Hematopoietic multipotent progenitor cell treated with erythropoietin and hydrocortisone succinate and interleukin-3 and kit ligand, for 17 days (in vitro differentiated cells): ENCODE results near the gene LRRC26.

ENCODE experiments used
- DNase-seq: peaks from one replicate; pipeline ENCODE4 v3.0.0-alpha.2; 2015; ENCODE audit warnings: low spot score

Gene LRRC26

DNA sequence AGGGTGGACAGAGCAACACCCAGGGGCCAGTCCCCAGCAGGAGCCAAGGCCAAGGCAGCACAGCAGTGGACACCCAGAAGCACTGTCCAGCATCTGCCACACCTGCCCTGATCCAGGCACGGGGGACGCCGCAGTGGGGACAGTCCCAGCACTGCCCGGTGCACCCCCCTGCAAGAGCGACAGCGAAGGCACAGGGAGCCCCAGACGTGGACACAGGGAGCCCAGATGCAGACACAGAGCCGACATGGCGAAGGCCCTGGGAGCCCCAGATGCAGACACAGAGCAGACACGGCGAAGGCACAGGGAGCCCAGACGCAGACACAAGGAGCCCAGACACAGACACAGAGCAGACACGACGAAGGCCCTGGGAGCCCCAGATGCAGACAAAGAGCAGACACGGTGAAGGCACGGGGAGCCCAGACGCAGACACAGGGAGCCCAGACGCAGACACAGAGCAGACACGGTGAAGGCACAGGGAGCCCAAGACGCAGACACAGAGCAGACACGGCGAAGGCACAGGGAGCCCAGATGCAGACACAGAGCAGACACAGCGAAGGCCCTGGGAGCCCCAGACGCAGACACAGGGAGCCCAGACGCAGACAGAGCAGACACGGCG, 14.2 kb upstream of the LRRC26 start:
- DNase-seq, result no peak

DNA sequence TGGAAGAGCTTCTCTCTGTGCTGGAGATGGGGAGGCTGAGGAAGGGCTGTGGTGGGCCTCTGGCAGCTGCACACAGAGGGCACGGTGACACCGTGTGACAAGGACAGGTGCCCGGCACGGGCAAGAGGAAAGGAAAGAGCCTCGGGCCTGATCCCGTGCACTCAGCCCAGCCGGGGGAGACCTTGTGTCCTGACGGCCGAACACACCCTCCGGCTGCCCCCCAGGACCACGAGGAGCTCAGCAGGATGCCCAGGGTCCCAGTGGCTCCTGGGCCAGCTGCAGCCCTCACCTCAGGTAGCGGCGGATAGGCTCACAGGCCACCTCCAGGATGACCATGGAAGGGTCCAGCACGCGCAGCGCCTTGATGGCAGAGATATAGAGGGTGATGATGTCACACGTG, 13.0 kb upstream of the LRRC26 start:
- DNase-seq, result no peak

DNA sequence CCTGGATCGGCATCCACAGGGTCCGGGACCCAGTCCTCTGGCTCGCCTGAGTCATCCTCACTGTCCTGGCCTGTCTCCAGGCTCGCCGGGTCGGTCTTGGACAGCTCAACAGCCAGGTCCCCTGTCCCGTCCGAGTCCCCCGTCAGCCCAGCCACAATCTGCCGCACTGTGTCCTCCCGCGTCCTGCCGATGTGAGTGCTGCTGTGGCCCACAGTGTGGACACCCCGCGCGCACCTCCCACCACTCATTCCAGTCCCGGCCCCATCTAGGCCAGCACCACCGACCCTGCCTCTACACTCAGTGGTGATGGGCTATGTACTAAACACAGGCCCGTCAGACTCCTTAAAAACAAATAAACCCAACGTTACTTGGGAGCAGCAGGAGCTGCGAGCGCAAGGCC, 11.8 kb upstream of the LRRC26 start:
- no peak for DNase-seq

DNA sequence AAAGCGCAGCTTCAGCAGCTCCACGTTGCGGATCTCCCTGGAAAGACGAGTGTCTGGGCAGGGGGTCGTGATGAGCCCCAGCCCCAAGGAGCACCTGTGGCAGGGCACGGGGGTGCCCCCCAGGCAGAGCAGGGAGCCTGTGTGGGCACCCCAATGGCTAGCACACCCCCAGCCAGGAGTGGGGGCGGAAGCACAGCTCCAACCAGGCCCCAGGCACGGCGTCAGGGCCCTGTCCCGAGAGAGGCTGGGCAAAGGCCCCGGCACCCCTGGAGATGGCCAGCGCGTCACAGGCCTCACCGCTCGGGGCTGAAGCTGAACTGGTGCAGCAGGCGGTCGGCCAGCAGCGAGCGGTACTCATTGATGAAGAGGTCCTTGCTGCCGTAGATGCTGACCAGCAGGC, 10.6 kb upstream of the LRRC26 start:
- no peak for DNase-seq

DNA sequence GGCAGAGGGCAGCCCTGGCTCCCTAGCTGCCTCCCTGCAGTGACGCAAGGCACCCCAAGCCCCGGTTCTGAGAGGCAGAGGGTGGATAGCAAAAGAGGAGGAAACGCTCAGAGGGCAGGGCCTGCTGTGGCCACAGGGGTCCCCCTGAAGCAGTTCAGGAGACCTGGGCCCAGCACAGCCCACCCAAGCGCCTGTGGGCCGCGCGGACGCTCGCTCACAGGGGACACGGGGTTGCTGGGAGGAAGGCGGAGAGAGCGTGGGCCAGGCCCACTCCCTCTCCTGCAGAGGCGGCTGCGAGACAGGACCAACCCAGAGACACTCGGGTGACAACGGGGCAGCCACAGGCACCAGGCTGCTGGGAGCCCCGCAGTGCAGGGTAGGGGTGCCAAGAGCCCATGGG, 9.9 kb upstream of the LRRC26 start:
- no peak for DNase-seq

DNA sequence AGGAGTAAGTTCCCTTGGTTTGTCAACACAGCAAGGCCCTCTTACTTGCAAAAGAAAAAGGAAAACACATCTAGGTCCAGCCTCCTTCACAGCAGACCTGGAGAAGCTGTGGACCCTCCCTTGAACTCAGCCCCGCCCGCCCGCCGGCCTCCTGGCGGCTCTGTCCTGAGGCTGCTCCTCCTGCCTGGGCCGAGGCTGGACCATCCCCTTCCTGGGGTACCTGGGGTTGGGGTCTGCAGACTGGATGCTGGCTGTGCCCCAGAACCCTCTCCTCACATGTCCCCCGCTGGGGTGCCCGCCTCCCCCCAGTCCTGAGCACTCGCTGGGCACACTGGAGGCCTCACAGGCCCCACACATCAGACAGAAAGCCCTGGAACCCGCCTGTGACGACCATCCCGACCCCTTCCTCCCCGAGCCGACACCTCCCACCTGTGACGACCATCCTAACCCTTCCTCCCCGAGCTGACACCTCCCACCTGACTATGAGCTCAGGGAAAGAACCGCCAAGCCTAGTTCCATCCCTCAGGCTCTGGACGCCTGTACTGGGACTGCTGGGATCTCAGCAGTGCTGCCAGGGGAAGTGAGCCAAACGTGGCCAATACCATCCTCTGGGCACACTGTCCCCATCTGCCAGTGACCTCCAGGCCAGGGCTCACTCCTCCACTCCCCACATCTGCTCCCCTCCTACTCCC, 9.2 kb upstream of the LRRC26 start:
- no peak for DNase-seq

DNA sequence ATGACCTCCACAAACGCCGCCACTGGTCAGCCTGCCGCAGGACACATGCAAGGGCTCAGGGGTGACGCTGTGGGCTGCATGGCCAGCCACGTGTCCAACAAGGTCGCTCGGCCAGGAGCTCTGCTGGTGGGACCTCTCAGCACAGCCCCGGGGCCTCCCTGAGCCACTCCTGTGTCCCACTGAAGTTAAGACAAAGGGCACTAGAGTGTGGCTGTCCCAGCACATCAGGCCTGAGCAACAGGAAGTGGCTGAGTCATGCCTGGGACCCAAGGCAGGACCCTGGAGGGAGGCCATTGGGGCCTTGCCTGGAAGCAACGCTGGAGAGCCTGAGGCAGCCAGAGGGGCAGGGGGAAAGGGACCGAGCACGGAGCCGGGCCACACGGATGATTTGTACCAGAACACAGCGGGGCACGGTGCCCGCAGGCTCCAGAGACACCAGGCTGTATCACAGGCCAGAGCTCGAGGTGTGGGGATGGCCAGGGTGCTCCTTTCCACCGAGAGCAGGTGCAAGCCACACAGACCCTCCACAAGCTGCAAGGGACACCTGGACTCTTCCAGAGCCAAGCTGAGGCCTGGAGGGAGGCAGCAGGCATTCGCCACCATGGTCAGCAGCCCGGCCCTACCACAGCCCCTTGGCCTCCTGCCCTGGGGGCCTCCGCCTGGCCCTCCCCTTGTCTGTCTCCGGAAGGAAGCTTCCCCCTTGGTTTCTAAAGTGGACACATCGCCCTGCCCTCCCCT, 8.5 kb upstream of the LRRC26 start:
- DNase-seq, result no peak

DNA sequence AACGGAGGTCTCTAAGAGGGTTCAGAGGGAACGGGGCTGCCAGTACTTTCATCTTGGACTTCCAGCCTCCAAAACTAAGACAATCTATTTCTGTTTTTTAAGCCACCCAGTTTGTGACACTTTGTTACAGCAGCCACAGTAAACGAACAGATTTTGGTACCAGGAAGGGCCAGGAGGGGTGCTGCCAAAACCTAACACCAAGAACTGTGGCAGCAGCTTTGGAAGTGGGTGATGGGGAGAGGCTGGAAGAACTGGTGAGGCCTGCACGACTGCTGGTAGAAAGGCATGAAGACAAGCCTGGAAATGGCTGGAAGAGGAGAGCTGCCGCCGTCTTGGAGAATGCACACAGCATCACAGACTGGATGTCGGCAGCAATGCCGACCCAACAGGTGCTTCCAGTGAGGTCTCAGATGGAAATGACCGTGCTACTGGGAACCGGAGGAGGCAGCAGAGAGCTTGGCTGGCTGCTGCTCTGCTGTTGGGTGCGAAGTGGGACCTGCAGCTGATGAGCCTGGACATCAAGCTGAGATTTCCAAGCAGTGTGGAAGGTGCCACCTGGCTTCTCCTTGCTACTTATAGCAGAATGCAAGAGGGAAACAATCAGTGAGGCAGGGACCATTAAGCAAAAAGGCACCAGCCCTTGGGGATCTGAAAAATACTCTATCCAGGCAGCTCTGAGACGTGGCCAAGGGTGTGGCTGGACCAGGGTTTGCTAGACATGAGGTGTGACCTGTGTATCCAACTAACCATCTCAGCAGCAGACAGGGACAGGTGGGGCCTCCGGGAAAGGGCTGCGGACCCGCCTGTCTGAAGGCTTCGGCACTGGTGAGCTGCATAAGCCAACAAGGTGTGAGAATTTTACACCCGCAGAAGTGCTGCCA, 6.7 kb upstream of the LRRC26 start:
- DNase-seq, result peak; percentile 36

DNA sequence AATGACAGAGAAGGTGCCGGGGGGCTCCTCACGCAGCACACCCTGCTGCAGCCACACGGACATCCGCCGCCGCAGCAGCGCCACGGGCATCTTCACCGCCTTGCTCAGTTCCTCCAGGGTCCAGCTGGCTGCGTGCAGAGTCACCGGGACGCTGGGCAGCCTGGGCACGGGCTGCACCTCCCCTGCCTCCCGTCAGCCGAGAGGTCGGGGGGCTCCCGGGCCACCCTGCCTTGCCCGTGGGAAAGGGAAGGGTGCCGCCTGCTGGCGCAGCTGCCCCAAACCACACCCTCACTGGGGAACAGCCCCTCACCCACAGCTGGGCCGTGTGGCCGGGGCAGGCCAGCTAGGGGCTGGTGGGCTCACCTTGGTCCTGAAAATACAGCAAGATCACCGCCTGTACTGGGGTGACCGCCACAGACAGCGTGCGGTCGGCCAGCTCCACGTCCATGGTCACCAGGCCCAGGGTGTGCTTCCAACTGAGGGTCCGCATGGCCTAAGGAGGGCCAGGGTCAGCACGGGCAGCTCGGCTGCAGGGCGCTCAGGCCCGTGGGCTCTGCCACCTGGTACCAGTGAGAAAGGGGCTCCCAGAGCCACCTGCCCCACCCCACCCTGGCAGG, 5.6 kb upstream of the LRRC26 start:
- no peak for DNase-seq

DNA sequence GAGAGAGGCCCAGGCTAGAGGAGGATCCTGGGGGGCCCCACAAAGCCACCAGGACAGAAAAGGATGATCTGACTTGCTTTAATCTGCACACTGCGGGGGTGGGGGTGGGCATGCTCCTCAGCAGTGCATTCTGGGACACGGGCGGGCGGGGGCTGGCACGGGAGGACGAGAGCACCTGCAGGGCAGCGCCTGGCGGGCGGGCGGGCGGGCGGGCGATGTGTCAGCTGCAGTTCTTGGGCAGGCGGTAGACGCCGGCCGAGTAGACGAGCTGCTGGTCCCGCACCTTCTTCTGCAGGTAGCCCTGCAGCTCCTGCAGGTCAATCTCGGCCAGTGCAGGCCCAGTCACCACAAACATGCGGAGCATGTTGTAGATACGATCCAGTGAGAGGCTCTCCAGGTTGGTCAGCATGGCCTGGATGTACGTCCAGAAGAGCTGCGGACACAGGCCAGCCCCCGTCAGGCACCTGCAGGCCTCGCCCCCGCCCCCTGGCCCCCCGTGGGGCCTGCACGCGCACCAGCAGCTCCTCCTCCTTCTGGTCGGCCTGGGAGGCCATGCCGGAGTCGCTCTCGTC, 5.0 kb upstream of the LRRC26 start:
- no peak for DNase-seq

DNA sequence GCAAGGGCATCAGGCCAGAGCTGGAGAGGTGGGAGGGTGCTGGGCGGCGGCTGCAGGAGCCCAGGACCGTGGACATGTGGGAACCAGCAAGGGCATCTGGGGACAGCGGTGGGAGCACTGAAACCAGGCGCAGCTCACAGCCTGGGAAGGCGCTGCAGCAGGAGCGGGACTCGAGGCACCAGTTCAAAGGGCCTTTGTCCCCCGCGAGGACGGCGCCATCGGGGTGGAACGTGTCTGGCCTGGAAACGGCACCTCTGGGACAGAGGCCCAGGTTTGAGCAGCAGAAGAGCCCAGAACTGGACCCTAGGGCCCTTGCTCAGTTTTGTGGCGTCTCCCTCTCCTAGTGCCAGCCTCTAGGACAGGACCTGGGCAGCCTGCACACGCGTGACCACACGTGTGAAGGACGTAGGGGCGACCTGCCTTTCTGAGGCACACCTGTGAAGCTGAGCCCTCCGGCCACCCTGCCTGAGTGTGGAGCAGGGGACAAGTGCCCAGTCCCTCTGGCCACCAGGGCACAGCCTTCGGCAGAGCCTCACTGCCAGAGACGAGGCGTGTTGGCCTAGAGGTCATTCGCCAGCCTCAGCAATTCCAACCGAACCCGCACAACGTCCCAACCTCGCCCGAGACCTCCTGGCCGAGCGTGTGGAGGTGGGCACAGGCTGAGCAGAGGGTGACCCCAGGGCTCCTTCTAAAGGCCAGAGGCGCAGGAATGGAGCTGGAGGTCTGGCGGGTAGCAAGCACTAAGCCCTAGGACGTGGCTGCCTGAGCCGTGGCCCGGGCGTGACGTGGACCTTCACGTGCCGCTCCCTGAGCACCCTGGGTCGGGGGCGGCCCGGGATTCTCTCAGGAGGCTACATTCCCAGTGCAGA, 4.2 kb upstream of the LRRC26 start:
- DNase-seq, result no peak

DNA sequence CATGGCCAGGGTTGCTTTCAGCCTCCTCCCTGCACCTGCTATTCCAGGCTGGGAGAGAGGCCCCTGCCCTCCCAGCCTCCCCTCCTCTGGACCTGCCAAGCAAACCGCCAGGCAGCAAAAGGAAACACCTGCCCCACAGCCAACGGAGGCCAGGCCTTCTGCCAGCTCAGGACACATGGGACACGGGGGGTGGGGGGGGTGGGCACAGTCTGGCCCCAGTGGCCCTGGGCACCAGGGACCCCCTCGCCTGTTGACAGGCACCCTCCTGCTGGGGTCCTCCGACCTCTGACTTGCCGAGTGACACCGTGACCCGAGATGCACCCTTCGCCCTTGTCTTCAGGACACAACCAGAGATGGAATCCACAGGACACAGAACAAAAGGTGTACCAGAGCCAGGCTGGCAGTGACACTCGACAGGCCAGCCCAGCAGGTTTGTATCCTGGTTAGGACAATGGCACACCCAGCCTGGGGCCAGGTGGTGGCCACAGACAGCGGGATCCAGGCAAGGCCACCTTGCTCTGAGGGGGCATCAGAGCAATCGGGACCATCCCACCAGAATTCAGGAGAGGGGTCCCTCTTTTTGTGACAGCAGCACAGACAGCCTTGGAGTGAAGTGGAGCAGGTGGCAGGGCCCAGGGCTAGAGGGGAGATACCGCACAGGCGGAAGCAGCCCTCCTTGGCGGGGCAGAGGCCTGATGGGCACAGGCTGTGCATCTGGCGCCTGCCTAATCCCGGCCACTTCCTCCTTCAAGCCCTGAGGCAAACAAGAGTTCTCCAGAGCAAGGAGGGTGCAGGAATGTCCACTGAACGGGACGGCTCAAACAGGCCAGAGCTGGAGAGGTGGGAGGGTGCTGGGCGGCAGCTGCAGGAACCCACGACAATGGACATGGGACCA, 3.3 kb upstream of the LRRC26 start:
- DNase-seq, result no peak

DNA sequence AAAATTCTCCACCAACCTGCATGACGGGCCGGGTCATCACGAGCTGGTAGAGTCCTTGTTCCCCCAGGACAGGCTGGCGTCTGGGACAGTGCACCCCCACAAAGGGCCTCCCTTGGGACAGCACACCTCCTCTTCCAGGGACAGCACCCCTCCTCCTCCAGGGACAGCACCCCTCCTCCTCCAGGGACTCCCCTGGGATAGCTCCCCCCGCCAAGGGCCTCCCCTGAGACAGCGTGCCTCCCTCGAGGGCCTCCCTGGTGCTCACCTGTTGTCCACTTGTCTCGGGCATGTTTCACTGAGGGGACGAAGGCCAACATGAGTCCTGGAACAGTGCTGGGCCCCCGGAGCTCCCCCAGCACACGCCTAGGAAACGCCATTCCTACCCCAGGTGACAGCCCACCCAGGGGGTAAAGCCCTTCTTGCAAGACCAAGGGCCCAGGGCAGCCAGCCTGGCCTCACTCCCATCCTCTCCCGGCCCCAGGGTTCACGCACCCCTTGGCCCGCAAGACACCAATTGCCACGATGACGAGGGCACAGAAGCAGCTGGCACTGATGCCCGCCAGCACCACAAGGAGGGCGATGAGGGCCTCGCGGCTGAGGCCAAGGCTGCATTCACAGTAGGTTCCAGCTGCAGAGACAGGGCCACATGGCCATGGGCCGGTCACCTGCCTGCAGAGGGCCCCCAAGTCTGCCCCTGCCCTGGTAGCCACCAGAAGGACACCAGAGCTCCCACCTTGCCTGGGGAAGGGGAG, 1.5 kb upstream of the LRRC26 start:
- no peak for DNase-seq

DNA sequence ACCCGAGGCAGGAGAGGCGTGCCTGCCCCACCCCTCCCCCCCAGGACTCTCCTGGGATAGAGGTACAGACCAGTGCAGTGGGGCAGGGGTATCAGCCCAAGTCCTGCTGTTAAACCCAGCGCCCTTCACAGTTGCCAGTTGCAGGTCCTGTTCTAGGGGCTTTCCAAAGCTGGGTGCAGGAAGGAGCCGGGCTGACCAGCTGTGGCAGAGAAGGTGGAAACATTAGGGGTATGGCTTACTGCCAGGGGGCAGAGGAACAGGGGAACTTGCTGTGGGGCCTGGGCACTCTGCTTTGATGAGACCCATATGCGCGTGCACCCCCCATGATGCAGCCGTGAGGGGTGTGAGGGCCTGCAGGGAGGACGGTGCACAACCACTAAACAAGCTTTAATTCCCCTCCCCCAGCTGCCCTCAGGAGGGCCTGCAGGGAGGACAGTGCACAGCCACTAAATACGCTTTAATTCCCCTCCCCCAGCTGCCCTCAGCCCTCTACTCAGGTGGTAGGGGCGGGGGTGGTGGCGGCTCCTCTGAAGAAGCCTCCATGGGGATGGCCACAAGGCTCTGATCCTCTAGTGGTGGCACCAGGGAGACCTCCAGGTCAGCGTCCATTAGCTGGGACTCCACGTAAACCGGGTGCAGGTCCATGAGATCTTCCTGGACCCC, 766 bp upstream of the LRRC26 start:
- no peak for DNase-seq

DNA sequence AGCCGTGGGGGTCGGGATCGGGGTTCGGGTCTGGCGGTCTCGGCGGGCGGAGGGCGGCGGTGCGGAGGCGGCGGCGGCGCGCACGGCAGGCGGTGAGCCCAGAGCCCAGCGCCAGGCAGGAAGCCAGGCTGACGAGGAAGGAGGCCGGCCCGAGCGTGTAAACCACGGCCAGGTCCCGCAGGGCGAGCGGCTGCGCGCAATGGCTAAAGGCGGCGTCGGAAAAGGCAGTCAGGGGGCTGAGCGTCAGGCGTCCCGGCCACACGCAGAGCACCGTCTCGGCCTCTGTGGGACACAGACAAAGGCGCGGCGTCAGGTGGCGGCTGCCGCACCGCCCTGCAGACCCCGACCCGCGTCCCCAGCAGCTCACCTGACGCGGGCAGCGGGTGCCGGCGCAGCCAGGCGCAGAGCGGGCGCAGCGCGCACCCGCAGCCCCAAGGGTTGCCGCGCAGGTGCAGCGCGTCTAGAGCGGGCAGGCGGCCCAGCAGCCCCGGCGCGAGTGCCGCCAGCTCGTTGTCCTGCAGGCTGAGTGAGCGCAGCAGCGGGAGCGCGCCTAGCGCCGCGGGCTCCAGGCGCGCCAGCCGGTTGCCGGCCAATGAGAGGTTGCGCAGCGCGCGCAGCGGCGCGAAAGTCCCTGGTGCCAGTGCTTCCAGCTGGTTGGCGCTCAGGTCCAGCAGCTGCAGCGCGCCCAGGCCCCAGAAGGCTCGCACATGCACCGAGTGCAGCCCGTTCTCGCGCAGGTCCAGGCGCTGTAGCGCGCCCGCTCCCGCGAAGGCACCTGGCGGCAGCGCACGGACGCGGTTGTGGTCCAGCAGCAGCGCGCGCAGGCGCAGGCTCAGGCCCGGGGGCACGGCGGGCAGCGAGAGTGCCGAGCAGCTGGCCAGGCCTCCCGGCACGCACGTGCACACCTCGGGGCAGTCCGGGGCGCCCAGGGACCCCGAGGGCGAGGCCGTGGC, 671 bp downstream of the LRRC26 start:
- DNase-seq, result no peak

DNA sequence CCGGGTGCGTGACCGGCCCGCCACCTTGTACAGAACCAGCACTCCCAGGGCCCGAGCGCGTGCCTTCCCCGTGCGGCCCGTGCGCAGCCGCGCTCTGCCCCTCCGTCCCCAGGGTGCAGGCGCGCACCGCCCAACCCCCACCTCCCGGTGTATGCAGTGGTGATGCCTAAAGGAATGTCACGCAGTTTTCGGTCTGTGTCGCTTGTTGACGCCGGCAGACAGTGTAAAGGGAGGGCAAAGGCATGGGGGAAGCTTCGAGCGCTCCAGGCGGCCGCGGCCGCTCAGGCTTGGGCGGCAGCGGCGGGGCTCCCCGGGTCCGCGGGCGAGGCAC, 1.3 kb downstream of the LRRC26 start:
- no peak for DNase-seq
